Limb (tissue), 2 donors: ENCODE results near the gene IGF2BP2.
"Not testable (repeated sequence)": the region's sequence is repeated elsewhere in the genome, so short reads cannot be mapped to it uniquely, and the experiment has no call there.

Source experiments
- DNase-seq, 2 donors: peaks; one replicate each; pipeline ENCODE4 v3.0.0-alpha.2; 2016; ENCODE audit errors: extremely low spot score in 2 of 2

Gene IGF2BP2

GRCh38 chr3:185716436-185717108 lies 108.3 kb downstream of the IGF2BP2 start:
- no peak for DNase-seq

GRCh38 chr3:185715091-185715490 lies 109.8 kb downstream of the IGF2BP2 start:
- no peak for DNase-seq

GRCh38 chr3:185714085-185714484 lies 110.8 kb downstream of the IGF2BP2 start:
- DNase-seq: no peak

- no peak for DNase-seq
Measured at GRCh38 chr3:185713015-185713414, 111.8 kb downstream of the IGF2BP2 start.

GRCh38 chr3:185712337-185712736 lies 112.5 kb downstream of the IGF2BP2 start:
- DNase-seq: no peak

GRCh38 chr3:185711255-185711870 lies 113.5 kb downstream of the IGF2BP2 start:
- no peak for DNase-seq

GRCh38 chr3:185709251-185709955 lies 115.4 kb downstream of the IGF2BP2 start:
- DNase-seq: no peak

- DNase-seq: no peak
Measured at GRCh38 chr3:185708392-185708791, 116.5 kb downstream of the IGF2BP2 start.

GRCh38 chr3:185705498-185705897 lies 119.3 kb downstream of the IGF2BP2 start:
- no peak for DNase-seq

- no peak for DNase-seq
Measured at GRCh38 chr3:185702262-185703225, 122.3 kb downstream of the IGF2BP2 start.

- no peak for DNase-seq
Measured at GRCh38 chr3:185701611-185702261, 123.1 kb downstream of the IGF2BP2 start.

- no peak for DNase-seq
Measured at GRCh38 chr3:185699927-185700326, 124.9 kb downstream of the IGF2BP2 start.

GRCh38 chr3:185697228-185697627 lies 127.6 kb downstream of the IGF2BP2 start:
- not testable (repeated sequence) for DNase-seq

GRCh38 chr3:185696039-185696438 lies 128.8 kb downstream of the IGF2BP2 start:
- DNase-seq: no peak

GRCh38 chr3:185693985-185694653 lies 130.7 kb downstream of the IGF2BP2 start:
- DNase-seq: no peak

GRCh38 chr3:185691622-185692021 lies 133.2 kb downstream of the IGF2BP2 start:
- no peak for DNase-seq

- no peak for DNase-seq
Measured at GRCh38 chr3:185687271-185687878, 137.5 kb downstream of the IGF2BP2 start.

- no peak for DNase-seq
Measured at GRCh38 chr3:185685231-185686035, 139.4 kb downstream of the IGF2BP2 start.

GRCh38 chr3:185680231-185680630 lies 144.6 kb downstream of the IGF2BP2 start:
- no peak for DNase-seq
